Endothelial cell (in vitro differentiated cells): Measurements from ENCODE around the gene STRADA. TPM values are rescaled to one million over a fixed set of nuclear protein-coding genes. Genes with fewer than 3 reads are reported as not detected.
A peak's percentile ranks its signal among the peaks of the same experiment; 100 is the strongest.

Source experiments
- DNase-seq: peaks from one replicate; pipeline ENCODE4 v3.0.0; 2021; ENCODE audit warnings: low spot score
- H3K27ac Mint-ChIP-seq: one replicate; pipeline ENCODE4 v1.8.0; 2021; ENCODE audit warnings: mixed read lengths, inconsistent platforms; ENCODE audit not compliant: unreplicated experiment
- H3K27me3 Mint-ChIP-seq: one replicate; pipeline ENCODE4 v1.8.0; 2021; ENCODE audit warnings: mild to moderate bottlenecking, moderate library complexity, mixed read lengths, inconsistent platforms; ENCODE audit not compliant: unreplicated experiment
- H3K36me3 Mint-ChIP-seq: one replicate; pipeline ENCODE4 v1.8.0; 2021; ENCODE audit warnings: mild to moderate bottlenecking, low read depth, mixed read lengths, inconsistent platforms; ENCODE audit not compliant: unreplicated experiment
- H3K4me1 Mint-ChIP-seq: one replicate; pipeline ENCODE4 v1.8.0; 2021; ENCODE audit warnings: mild to moderate bottlenecking, mixed read lengths, inconsistent platforms; ENCODE audit not compliant: unreplicated experiment
- H3K4me3 Mint-ChIP-seq: one replicate; pipeline ENCODE4 v1.8.0; 2021; ENCODE audit warnings: mild to moderate bottlenecking, mixed read lengths, inconsistent platforms; ENCODE audit not compliant: unreplicated experiment
- H3K9me3 Mint-ChIP-seq: one replicate; pipeline ENCODE4 v1.8.0; 2021; ENCODE audit warnings: mixed read lengths, inconsistent platforms; ENCODE audit not compliant: unreplicated experiment
- CTCF ChIP-seq: fragments of 200-600 bp; sonication (generic); IDR thresholded peaks from one replicate; pipeline ENCODE4 v1.5.0; 2021; ENCODE audit warnings: antibody characterized with exemption; ENCODE audit not compliant: unreplicated experiment
- total RNA-seq: library from RNA; stranded (reverse); fragmentation: NEBNext Ultra II Directional; extraction: Animal tissue kit (Norgen Biotek cat#: 25700); gene quantifications from one replicate; pipeline ENCODE4 v1.2.1, GENCODE V29; 2021; ENCODE audit not compliant: unreplicated experiment

The STRADA gene
- total RNA-seq, 1 donor from 2014 or later: 51.8 TPM

- Mint-ChIP-seq H3K9me3 (no peaks in the 10 kb centered on the region), H3K4me1 (peaks cover 8% of the 10 kb centered on the region), H3K36me3 (peaks cover 66% of the 10 kb centered on the region), H3K27ac (no peak overlapping the region), H3K4me3 (peak overlapping the region; percentile 65), H3K27me3 (peaks cover 9% of the 10 kb centered on the region)
- TF ChIP-seq CTCF: no peak
- DNase-seq: no peak
Observed at GRCh38 chr17:63688396-63689020, 53.1 kb downstream of the STRADA start.

DNA sequence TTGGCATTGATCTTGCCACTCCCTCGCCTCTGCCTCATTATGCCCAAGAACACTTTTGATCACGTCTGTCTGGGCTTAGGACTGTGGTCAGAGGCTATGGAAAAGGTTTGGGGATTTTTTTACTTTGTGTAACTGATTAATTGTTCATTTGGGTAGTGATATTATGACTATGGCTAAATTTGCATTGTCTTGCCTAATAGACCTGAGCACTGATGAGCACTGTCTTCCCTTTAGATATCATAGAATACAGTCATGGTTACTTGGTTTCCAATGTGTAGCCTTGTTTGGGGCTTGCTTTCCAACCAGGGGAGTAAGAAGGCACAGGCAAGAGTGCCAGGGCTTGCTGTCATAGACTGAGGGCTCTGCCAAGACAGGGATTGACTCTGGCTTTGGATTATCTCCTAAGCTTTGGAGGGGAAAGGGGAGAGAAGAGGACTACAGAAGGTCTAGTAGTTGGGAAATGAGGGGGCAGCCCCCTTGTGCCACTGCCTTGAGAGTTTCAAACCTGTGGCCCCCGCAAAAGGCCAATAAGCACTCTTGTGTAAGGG lies 55.4 kb downstream of the STRADA start:
- Mint-ChIP-seq H3K27ac (no peak overlapping the region), H3K27me3 (peaks cover 4% of the 10 kb centered on the region), H3K4me1 (peaks cover 8% of the 10 kb centered on the region), H3K4me3 (no peak overlapping the region), H3K36me3 (peaks cover 65% of the 10 kb centered on the region), H3K9me3 (no peaks in the 10 kb centered on the region)
- TF ChIP-seq CTCF: no peak
- DNase-seq: no peak

- no peak for DNase-seq
- peaks cover 64% of the 10 kb centered on the region for H3K36me3 Mint-ChIP-seq
- no peak for TF ChIP-seq CTCF
- H3K4me1 Mint-ChIP-seq: peaks cover 8% of the 10 kb centered on the region
- no peaks in the 10 kb centered on the region for H3K9me3 Mint-ChIP-seq
- H3K4me3 Mint-ChIP-seq: no peak overlapping the region
- peak overlapping the region; percentile 22 for H3K27ac Mint-ChIP-seq
- H3K27me3 Mint-ChIP-seq: peaks cover 4% of the 10 kb centered on the region
Observed at GRCh38 chr17:63685578-63685977, 56.0 kb downstream of the STRADA start.

- H3K27ac Mint-ChIP-seq: no peak overlapping the region
- peaks cover 13% of the 10 kb centered on the region for H3K4me1 Mint-ChIP-seq
- no peak for TF ChIP-seq CTCF
- no peak for DNase-seq
- no peaks in the 10 kb centered on the region for H3K9me3 Mint-ChIP-seq
- peaks cover 4% of the 10 kb centered on the region for H3K27me3 Mint-ChIP-seq
- no peak overlapping the region for H3K4me3 Mint-ChIP-seq
- peaks cover 62% of the 10 kb centered on the region for H3K36me3 Mint-ChIP-seq
Observed at GRCh38 chr17:63685041-63685440, 56.6 kb downstream of the STRADA start.

DNA sequence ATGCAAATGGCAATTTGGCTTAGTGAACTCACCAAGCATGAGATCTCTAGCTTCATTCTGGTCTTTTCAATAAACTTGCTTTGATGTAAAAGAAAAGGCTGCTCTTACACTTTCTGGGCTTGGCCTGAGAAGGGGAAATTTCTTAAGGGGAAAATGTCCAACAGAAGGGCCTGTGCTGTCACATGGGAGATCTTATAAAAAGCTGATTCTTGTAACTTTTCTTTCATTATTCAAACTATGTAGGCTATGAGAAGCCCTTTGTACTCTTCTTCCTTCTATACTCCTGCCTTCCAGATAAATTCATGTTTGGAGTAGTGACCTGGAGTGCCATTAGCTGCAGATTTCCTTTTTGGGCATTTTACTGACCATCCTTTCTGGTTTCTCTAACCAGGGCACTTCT lies 58.6 kb downstream of the STRADA start:
- no peak overlapping the region for H3K27ac Mint-ChIP-seq
- no peaks in the 10 kb centered on the region for H3K9me3 Mint-ChIP-seq
- peaks cover 21% of the 10 kb centered on the region for H3K4me1 Mint-ChIP-seq
- no peak for DNase-seq
- peaks cover 1% of the 10 kb centered on the region for H3K27me3 Mint-ChIP-seq
- peaks cover 50% of the 10 kb centered on the region for H3K36me3 Mint-ChIP-seq
- H3K4me3 Mint-ChIP-seq: peak overlapping the region; percentile 17
- no peak for TF ChIP-seq CTCF
